HG02571 (cell line): ENCODE results near the gene ZNF777.
"Not testable (repeated sequence)": the region's sequence is repeated elsewhere in the genome, so short reads cannot be mapped to it uniquely, and the experiment has no call there.

Experiments
- ATAC-seq: cut with Tn5 transposase; IDR thresholded peaks from one replicate; pipeline ENCODE4 v1.9.1; 2021; ENCODE audit warnings: mild to moderate bottlenecking, moderate library complexity; ENCODE audit not compliant: unreplicated experiment

The ZNF777 gene

GRCh38 chr7:149455175-149455950, 5.5 kb downstream of the ZNF777 start:
- no peak for ATAC-seq

GRCh38 chr7:149454750-149455149, 6.1 kb downstream of the ZNF777 start:
- ATAC-seq: no peak

- ATAC-seq: no peak
Observed at GRCh38 chr7:149454006-149454405, 6.9 kb downstream of the ZNF777 start.

- ATAC-seq: no peak
Observed at GRCh38 chr7:149450821-149451220, 10.0 kb downstream of the ZNF777 start.

- no peak for ATAC-seq
Observed at GRCh38 chr7:149449897-149450296, 11.0 kb downstream of the ZNF777 start.

- ATAC-seq: no peak
Observed at GRCh38 chr7:149448961-149449360, 11.9 kb downstream of the ZNF777 start.

GRCh38 chr7:149446026-149446425, 14.8 kb downstream of the ZNF777 start:
- not testable (repeated sequence) for ATAC-seq

- ATAC-seq: no peak
Observed at GRCh38 chr7:149444287-149444686, 16.6 kb downstream of the ZNF777 start.

- ATAC-seq: no peak
Observed at GRCh38 chr7:149443523-149443922, 17.3 kb downstream of the ZNF777 start.

- no peak for ATAC-seq
Observed at GRCh38 chr7:149442924-149443323, 17.9 kb downstream of the ZNF777 start.

- no peak for ATAC-seq
Observed at GRCh38 chr7:149440222-149440621, 20.6 kb downstream of the ZNF777 start.

GRCh38 chr7:149436358-149436757, 24.5 kb downstream of the ZNF777 start:
- ATAC-seq: no peak

- ATAC-seq: no peak
Observed at GRCh38 chr7:149433124-149433523, 27.7 kb downstream of the ZNF777 start.

- no peak for ATAC-seq
Observed at GRCh38 chr7:149432121-149432691, 28.7 kb downstream of the ZNF777 start.

GRCh38 chr7:149431486-149432120, 29.3 kb downstream of the ZNF777 start:
- no peak for ATAC-seq

- no peak for ATAC-seq
Observed at GRCh38 chr7:149430192-149430591, 30.7 kb downstream of the ZNF777 start.

- no peak for ATAC-seq
Observed at GRCh38 chr7:149427893-149428292, 33.0 kb downstream of the ZNF777 start.

GRCh38 chr7:149427096-149427680, 33.7 kb downstream of the ZNF777 start:
- no peak for ATAC-seq

GRCh38 chr7:149423449-149424110, 37.3 kb downstream of the ZNF777 start:
- ATAC-seq: no peak

- no peak for ATAC-seq
Observed at GRCh38 chr7:149422914-149423301, 38.0 kb downstream of the ZNF777 start.
